Fibroblast of skin of left biceps (primary cell): ENCODE results near the gene FNBP1.
A peak's percentile ranks its signal among the peaks of the same experiment; 100 is the strongest.

Source experiments
- DNase-seq, 2 experiments: peaks; one replicate each; pipeline ENCODE4 v3.0.0-alpha.2; 2013; ENCODE audit warnings: low read depth in 2 of 2

FNBP1 gene

DNA sequence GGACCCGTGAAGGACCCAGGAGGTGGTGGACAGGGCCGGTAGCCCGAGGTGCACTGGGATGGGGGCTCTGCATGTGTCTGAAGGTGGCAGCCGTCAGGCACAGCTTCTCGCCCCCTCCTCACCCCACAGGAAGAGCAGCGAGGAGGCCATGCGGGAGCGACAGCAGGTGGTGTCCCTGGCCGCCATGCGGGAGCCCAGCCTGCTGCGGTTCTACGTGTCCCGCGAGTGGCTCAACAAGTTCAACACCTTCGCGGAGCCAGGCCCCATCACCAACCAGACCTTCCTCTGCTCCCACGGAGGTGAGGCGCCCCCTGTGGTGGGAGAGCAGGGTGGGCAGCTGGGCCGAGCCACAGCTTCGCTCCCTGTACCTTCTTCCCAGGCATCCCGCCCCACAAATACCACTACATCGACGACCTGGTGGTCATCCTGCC, 167.8 kb downstream of the FNBP1 start:
- DNase-seq = no peak

DNA sequence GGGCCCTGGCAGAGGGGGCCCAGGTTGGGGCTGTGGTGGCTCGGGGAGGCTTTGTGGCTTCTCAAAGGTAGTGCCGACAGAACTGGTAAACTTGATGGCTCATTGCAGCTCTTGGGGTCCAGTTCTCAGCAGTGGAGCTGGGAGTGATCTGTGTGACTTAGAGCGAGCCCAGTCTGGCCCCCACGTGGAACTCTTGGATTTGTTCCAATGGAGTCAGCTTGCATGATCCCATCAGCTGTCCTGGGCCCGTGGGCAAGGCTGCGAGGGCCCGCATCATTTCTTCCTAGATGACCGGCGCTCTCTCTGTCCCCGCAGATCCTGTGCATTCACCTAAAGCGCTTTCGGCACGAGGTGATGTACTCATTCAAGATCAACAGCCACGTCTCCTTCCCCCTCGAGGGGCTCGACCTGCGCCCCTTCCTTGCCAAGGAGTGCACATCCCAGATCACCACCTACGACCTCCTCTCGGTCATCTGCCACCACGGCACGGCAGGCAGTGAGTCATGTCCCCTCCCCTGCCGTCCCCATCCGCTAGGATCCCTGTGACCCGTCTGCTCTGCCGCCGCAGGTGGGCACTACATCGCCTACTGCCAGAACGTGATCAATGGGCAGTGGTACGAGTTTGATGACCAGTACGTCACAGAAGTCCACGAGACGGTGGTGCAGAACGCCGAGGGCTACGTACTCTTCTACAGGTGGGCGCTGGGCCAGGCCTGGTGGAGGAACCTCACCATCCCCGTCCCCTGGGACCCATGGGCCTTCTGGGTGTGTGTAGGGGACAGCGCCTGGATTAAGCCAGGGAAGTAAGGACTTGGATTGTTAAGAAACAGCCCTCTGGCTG, 168.5 kb downstream of the FNBP1 start:
- DNase-seq = no peak

DNA sequence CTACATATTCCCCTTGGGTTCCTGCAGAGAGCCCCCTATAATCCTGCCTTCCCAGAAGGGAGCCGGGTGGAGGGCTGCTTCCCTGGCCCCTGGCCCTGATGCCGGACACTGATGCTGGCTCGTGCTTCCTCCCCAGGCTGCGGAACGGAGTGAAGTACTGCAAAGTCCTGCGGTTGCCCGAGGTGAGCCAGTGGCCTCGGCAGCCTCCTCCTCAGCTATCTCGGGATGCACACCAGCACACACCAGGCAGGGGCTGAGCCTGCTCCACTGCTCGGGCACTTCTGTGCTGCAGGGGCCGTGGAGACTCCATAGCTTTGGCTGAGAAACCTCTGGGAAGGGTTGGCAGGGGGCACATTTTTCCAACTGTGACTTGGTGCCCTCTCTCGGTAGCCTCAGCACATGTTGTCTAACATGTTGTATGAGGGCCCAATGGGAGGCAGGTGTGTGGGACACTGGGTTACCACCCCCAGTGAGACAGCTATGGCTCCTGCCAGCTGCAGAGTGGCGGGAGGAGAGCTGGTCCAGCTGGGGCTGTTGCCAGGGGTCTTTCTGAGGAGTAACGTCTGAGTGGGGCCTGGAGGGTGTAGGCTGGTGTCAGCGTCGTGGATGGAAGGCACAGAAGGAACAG, 169.3 kb downstream of the FNBP1 start:
- DNase-seq = no peak

DNA sequence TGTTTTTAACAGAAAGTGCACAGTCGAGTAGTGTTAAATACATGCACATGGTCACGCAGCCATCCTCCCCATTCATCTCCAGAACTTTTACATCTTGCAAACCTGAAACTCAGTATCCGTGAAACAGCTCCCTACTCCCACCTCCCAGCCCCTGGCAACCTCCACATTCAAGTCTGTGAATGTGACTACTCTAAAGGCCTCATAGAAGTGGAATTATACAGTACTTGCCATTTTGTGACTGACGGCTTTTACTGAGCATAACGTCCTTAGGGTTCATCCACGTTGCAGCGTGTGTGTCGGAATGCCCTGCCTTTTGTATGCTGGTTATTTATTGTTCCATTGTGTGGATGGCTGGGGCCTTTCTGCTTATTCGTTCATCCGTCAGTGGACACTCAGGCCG, 171.9 kb downstream of the FNBP1 start:
- no peak for DNase-seq

DNA sequence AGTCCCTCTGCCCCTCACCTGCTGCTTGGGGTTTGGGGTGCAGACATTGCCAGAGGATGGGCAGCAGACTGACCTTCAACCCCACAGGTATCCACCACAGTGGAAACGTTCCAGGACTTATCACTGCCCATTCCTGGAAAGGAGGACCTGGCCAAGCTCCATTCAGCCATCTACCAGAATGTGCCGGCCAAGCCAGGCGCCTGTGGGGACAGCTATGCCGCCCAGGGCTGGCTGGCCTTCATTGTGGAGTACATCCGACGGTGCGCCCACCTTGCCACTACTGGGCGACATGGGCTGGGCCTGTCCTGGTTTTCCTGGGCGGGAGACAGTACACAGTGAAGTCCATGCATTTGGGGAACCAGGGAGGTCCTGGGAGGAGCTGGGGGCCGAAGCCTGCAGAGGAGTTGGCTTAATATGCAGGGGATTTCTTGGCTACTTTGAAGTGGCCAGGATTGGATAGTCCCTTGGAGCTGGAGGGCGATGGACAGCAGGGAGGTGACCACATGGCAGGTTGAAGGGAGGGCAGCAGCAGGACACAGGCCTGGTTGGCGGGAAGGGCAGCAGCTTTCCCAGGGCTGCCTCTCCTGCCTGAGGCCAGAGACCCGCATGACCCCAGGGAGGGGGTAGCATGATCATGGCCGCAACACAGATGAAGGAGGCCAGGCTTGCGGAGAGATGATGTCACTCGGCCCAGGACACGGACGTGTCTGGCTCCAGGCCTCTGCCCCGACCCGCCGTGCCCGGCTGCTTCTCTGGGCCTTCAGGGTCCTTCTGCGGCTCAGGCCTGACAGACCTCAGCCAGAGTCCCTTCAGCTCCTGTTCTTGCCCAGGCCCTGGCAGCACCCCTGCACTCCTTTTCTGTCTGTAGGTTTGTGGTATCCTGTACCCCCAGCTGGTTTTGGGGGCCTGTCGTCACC, 173.1 kb downstream of the FNBP1 start:
- no peak for DNase-seq

DNA sequence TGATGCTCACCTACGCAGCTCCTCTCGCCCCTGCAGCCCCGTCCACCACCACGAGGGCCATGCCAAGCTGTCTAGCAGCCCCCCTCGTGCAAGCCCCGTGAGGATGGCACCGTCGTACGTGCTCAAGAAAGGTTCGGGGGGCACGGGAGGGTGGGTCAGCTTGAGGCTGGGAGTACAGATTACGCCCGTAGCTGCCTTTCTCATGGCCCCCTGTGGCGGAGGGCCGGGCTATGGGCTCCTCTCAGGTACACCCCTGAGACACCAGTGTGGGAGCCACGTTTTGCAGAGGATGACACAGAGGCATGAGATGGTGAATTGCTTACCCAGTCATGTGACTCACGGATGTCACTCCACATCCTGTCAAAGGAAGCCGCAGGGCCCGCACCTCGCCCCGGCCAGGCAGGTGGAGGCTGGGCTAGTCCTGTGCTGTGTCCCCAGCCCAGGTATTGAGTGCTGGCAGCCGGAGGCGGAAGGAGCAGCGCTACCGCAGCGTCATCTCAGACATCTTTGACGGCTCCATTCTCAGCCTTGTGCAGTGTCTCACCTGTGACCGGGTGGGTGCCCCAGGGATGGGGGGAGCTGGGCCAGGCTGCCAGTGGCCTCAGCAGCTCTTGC, 174.0 kb downstream of the FNBP1 start:
- DNase-seq = no peak

DNA sequence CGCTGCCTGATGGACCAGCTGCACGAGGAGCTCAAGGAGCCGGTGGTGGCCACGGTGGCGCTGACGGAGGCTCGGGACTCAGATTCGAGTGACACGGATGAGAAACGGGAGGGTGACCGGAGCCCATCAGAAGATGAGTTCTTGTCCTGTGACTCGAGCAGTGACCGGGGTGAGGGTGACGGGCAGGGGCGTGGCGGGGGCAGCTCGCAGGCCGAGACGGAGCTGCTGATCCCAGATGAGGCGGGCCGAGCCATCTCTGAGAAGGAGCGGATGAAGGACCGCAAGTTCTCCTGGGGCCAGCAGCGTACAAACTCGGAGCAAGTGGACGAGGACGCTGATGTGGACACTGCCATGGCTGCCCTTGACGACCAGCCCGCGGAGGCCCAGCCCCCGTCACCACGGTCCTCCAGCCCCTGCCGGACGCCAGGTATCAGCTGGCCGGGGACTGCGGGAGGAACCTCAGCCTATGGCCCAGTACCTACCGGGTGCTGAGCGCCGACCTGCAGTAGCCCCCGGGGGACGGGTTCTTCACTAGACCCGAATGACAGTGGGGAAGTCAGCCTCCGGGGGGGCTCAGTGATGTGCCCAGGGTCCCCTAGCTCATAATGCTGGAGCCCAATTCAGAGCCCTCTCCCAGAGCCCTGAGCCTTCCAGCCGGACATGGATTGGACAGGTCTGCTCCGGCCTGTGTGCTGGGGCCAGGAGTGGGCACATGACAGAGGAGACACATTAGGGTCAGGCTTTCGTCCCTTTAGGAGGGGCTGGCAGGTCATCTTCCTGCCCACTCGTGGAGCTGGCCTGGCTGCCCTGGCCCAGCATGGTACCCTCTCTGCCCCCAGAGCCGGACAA, 174.7 kb downstream of the FNBP1 start:
- DNase-seq = no peak

DNA sequence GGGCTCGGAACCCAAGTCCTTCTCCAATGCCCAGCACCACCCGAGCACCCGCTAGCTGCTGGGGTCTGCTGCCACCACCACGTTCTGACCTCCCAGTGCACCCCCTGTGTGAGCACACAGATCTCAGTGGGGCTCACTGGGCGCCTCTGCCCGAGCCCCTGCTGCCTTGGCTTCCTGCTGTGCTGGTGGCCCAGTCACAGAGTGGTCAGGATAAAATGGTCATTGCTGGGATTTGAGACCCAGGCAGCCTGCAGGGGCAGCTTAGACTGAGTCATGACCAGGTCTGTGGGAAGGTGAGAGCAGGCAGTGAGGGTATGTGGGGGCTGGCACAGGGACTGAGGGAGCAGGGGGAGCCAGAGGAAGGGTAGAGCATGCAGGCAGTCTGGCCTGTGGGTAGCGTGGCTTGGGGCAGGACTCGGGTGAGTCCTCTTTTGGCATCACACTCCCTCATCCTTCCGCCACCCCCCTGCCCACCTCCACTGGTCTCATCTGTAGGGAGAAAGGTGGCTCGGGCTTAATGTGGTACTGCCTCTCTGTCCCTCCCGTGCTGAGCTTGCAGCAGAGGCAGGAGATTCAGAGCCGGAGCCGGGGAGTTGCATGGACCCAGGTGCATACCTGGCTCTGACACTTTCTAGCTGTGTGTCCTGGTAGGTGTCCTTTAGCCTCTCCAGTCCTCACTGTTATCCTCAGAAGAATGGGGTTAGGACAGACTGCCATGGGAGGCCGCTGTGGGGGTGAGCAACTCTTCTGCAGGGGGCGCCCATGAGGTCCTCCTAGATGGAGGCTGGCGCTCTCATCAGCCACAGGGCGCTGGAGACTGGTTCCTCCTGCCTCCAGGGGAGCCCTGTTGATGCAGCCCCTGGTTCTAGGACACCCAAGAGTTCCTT, 175.6 kb downstream of the FNBP1 start:
- no peak for DNase-seq

DNA sequence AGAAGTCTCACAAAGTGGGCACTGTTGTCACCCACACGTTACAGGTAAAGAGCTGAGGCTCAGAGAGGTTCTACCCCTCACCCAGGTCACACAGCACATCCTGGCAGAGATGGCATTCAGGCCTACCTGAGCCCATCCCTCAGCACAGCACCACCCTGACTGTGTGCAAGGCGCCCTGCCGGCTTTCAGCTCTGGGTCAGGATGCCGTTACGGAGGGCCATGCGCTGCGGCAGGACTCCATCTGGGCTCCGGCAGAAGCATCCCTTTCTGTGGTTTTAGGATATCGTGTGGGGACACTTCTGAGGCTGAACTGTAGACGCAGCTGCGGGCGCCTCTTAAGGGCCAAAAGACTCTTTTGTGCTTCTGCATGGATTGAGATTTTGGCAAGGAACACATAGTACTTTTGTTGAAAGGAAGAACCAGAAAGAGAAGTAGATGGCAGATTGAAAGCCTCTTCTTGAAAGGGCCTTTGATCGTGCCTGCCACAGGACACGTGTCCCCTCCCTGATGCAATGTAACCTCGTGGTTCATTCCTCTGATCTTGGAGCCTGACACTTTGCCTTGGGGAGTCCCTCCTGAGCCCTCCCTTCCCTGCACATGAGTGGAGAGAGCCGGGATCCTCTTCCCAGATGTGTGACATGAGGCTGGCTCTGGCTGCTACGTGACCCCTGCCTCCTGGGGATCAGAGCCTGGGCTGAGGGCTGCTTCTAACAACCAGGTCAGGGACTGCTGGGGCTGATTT, 176.4 kb downstream of the FNBP1 start:
- no peak for DNase-seq

DNA sequence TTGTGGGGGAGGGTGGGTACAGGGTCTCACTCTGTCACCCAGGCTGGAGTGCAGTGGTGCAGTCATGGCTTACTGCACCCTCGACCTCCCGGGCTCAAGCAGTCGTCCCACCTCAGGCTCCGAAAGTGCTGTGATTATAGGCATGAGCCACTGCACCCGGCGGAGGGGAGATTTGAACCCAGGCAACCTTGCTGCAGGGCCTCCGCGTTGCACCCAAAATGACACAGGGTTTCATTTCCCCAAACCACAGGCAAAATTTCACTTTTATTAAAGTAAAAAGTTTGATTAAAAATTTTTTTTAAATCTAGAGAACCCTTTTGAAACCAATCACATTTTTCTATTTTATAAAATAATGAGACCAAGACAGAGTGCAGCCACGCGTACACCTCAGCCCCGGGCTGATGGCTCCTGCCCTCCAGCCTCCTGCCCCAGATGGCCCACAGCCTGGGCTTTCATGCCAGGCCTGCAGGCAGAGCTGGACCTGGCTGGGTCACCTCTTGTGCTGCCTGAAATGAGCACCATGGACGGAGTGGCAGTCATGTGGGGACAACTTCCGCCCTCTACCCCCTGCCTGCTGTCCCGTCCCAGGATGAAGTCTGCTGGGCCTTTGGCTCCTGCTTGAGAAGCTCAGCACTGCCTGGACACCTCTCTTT, 177.2 kb downstream of the FNBP1 start:
- DNase-seq = no peak

DNA sequence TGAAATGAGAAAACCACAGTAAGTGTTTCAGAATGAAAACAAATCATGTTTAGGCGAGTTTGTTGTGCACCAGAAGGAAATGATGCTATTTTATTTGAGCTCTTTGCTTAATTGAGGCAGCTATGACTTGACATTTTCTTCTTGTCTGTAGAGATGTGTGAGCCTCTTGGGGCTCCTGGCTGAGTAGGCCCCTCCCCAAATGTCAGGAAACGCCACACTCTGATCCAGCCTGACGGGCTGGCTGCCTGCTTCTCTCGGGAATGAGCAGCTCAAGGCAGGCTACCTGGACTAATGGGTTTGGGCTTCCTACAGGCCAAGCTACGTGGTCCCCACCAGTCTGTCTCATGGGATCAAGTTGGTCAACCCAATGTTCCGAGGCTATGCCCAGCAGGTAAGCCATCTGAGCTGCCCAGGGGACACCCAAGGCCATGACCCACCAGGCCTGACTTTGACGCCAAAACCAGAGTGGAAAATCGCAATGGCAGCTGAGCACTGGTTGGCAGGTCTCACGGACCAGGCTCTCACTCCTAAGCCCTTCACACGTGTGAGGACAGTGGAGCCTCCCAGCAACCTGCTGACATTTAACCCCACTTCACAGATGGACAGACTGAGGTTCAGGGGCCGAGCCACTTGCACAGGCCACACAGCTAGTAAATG, 177.9 kb downstream of the FNBP1 start:
- no peak for DNase-seq

DNA sequence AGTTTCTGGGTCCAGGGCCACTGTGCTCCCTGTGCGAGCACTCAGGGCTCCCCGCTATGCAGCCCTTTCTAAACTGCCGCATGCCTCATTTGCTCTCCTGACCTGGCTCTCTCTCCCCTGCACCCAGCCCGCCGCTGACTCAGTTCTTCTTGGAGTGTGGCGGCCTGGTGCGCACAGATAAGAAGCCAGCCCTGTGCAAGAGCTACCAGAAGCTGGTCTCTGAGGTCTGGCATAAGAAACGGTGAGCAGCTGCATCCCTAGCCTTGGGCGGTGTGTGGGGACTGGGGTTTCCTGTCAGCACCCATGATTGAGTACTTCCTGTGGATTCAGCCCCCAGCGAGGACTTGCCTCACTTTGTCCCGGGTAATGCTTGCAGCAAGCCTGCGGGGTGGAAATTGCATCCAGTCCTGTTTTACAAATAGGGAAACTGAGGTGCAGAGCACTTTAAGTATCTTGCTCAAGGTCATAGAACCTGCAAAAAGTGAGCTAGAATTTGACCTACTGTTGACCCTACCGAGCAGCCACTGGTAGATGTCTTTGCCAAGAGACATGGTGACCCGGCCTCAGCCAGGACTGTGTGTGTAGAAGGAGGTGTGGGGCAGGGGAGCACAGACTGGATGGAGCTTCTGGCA, 179.8 kb downstream of the FNBP1 start:
- peak; percentile 54 to 55 for DNase-seq

DNA sequence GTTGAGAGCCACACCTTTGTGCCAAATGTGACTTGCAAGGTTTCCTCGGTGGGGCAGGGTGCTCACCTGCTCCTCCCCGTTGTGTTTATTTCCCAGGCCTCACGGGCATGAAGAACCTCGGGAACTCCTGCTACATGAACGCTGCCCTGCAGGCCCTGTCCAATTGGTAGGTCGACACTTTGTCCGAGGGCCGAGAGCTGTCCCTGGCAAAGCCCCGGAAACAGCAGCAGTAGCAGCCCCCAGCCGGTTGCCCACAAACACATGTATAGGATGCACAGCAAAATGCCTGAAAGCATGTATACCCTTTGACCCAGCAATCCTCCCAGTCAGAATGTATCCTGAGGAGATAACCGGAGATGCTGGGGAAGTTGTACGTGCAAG, 181.6 kb downstream of the FNBP1 start:
- DNase-seq = no peak

DNA sequence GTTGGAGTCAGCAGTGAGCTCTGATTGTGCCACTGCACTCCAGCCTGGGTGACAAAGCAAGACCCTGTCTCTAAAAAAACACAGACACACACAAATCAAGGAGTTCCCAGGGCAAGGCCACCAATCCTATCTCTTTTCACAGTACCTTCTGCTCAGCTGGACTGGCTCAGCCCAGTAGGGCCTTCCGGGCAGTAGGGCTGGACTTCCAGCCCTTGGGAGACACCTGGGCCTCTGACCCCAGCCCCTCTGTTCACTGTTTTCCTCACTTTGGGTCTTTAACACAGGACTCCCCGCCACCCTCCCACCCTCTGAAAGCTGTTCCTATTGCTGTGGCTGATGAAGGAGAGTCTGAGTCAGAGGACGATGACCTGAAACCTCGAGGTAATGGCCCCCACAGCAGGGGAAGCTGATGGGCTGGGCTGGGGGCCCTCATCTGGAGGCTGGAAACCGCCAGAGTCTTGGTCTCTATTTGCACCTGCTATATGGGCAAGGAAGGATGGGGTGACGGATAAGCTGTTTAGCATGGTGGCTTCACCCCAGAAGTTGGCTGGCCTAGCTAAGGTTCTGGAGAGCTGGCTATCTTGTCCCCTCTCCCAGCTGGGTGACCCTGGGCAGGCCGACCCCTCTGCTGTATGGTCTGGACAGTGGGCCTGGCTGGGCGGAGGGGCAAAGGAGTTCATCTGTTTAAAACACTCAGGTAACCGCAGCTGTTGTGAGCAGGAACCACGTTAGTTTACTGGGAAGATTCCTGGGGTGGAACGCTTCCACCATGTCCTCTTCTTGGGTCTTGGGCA, 182.1 kb downstream of the FNBP1 start:
- DNase-seq = no peak

DNA sequence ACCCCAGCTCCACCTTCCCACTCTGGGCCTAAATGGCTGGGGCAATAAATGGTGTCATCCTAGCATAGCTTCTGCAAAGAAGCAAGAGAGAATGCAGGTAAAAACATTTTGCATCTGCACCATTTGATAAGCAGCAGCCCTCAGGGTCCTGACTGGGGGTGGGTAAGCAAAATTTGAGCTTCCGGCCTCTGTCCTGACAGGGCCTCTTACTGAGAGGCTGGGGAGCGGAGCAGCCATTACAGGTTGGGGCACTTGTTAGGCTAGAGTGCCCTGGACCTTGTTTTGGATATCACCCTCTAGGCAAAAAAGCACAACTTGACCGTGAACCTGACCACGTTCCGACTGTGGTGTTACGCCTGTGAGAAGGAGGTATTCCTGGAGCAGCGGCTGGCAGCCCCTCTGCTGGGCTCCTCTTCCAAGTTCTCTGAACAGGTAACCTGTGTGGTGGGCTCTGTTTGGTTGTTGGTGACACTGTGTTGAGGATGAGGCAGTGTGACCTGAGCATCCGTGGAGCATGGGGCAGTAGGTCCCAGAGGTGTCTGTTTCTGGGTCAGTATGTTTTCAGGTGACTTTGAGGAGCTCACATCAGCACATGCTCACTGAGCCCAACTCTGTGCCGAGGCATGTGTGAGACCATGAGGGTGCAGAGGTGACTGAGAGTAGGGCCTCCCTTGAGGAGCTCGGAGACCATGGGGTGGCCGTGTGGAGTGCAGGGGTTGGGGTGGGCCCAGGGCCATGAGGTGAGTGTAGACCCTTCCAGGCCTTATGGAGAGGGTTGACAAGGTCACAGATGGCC, 184.6 kb downstream of the FNBP1 start:
- DNase-seq = no peak

DNA sequence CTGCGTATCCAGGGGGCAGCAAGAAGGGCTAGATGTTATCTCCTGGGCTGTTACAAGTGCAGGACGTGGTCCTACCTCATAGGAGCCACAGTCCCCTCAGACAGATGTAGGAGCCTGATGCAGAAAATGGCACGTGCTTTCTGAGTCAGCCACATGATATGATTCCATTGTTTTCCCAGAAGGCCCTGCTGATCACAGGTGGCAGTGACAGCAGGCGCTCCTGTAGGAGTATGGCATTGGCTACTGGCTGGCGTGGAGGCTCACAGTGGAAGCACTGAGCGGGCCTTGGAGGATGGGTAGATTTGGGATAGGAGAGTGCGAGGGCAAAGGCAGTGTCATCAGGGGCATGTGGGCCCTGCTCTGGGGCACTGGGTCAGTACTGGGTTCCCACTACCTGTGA, 185.8 kb downstream of the FNBP1 start:
- DNase-seq = no peak
